Stimulated activated CD4-positive, alpha-beta T cell treated with anti-CD3 and anti-CD28 coated beads, TNF-alpha, amount 100 ng/mL, for 1 hour (primary cell): ENCODE data around the gene ZNF888.
"Not testable (repeated sequence)": the region's sequence is repeated elsewhere in the genome, so short reads cannot be mapped to it uniquely, and the experiment has no call there.

Source experiments
- DNase-seq, 3 donors: peaks; one replicate each; pipeline ENCODE4 v3.0.0-alpha.2; 2020; ENCODE audit warnings: low read depth in 3 of 3, low spot score in 1 of 3

The ZNF888 gene

DNA sequence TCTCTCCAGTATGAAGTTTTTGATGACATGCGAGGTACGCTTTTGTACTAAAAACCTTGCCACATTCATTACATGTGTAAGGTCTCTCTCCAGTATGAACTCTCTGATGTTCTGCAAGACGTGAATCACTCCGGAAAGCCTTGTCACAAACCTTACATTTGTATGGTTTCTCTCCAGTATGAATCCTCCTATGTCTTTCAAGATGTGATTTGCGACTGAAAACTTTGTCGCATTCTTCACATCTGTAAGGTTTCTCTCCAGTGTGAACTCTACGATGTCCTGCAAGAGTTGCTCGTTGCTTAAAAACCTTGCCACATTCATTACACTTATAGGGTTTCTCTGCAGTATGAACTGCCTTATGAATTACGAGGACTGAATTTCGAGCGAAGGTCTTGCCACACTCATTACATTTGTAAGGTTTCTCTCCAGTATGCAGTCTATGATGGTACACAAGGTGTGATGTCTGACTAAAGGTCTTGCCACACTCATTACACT, 42.3 kb downstream of the ZNF888 start:
- DNase-seq = no peak

DNA sequence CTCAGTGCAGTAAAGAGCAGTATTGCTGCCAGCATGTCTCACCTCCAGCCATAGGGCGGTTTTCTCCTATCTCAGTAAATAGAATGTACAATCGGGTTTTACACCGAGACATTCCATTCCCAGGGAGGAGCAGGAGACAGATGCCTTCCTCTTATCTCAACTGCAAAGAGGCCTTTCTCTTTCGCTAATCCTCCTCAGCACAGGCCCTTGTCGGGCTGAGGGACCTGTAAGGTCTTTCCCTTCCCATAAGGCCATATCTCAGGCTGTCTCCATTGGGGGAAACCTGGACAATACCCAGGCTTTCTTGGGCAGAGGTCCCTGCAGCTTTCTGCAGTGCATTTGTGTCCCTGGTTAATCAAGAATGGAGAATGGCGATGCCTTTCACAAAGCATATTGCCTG, 50.2 kb downstream of the ZNF888 start:
- not testable (repeated sequence) for DNase-seq

DNA sequence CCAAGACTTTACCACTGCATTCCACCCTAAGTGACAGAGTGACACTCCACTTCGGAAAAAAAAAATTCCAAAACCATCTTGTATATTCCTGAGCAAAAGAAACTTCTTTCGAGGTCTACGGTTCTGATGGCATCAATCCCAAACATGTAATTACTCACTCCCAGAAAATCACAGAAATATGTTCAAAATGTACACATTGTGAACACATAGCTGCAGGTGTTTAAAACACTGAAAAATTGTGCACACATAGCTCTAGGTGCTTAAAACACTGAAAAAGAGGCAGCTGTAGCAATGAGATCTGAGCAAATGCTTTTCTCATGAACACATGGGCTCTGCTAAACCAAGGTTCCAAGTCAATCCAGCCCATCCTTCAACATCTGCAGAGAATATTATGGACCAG, 51.8 kb downstream of the ZNF888 start:
- no peak for DNase-seq

DNA sequence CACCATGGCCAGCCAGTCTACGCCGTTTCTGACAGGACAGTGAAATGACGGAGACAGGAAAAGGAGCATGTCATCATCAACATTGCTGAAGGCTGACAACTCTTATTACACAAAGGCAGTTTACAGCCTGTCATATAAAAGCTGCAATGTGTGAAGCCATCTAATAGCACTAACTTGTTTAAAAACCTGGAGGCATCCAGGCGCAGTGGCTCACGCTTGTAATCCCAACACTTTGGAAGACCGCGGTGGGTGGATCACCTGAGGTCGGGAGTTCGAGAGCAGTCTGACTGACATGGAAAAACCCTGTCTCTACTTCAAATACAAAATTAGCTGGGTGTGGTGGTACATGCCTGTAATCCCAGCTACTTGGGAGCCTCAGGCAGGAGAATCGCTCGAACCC, 55.2 kb downstream of the ZNF888 start:
- DNase-seq = not testable (repeated sequence)

DNA sequence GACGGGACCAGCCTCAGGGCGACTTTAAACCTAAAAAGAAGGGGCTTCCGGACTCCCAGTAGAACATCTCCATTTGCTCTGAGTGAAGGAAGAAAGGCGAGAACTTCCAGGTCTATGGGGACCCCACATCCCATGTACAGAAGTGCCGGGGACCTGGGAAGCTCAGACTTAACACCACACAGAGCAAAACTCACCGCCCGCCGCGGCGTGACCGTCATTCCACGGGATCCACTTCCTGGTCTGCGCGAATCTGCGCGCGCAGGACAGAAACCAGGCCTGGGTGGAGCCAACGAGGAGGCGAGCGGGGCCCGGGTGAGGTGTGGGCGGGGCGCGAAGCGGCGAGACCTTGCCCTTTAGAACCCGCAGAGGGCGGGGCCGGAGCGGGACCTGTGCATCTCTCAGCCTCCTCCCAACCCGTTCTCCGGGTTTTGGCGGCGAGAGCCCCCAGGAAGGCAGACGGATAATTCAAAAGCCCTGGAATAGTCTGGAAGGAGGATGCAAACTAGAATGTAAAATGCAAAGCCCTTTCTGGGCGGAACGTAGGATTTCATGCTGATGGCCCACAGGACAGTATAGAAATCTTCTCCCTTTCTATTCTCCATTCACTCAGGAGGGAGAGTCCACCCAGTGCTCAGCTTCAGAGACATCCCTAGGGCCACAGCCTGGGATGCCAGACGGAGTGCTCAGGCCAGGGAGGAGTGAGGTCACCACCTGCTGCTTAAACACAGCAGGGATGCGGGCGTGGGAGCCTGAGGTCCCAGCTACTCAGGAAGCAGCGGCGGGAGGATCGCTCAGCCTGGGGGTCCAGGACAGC, 65.6 kb downstream of the ZNF888 start, which contains the start of gene ZNF468:
Gene ZNF468 (minus strand): TSS at position 242 of the 814 bp plus-strand sequence. CDS start 3,347 bp downstream, outside the sequence.
- DNase-seq = peak; percentile 32 to 49 (median 45)

DNA sequence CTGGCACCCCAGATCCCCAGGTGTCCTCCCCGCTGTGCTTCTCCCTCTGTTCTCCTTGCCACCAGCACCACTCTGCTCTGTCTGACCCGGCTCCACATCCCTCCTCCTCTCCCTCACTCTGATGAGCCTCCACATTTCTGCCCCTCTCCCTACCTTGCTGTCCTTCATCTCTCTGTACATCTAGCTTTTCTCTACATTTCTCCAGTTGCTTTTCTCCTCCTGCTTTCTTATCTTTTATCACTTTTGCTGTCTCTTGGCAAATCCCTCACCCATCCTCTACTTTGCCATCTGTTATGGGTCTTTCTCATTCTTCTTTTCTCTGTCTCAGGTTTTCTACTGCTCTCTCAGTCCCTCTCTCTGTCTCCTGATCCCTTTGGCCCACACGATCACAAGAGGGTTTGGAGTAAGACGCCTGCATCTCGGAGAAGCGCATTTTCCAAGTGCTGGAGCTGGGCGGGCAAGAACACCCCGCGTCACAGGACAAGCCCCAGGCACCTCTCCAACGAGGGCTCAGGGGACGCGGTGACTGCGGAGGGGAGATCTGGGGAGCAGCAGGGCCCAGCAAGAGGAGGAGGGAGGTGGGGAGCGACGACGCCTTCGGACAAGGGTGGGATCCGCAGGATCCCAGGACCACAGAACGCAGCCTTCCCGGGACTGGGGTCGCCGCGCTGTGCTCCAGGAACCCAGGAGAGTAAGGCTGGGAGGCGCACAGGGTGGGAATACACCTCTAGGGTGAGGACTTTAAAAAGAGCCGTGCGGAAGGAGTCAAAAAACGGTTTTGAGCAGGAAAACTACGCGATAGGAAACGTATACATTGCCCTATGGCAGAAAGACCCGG, 66.5 kb downstream of the ZNF888 start:
- DNase-seq = not testable (repeated sequence)
